CD4-positive, alpha-beta T cell treated with Interleukin-17A for 4 hours (primary cell): Measurements from ENCODE around the gene REG3G.

ENCODE experiments used
- DNase-seq: peaks from one replicate; pipeline ENCODE4 v3.0.0-alpha.2; 2020; ENCODE audit warnings: mixed read lengths

Gene REG3G

DNA sequence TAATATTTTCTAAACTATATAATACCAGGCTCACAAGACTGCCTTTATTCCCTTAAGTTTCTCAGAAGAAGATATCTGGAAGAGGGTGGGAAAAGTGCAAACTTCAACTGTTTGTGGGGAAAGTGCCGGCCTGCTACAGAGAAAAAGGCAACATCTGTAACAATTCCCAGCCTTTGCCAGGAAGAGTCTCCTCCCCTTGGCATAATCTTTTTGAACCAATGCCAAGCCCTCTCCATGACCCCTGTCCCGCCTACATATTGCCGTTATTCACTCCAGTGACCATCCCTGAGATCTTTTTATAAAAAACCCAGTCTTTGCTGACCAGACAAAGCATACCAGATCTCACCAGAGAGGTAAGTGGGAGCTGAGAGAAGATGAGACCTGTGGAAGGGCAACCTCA, at the start of gene REG3G:
TSS of gene REG3G (plus strand) at position 282 of the 400 bp plus-strand sequence. CDS start 392 bp downstream, outside the sequence.
- no peak for DNase-seq

DNA sequence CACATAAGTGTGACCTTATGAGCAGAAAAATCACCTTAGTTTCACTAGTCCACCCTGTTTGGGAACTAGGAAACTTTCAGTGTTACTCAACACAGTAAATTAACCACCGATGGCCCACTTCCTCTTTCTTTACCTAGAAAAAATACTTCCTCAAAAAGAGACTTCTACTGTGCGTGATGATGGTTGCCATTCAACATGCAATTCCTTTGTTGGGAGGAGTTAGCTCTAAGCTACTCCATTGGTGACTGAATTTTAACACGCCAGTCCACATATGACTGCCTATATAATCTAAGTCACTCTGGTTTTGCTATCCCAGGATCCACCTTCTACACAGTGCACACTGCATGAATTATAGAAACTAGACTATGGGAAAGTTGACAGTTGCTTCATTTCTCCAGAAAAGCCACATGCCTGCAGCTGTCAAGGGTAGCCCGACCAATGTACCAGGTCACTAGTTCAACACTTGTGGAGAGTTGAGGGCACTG, 47.8 kb upstream of the REG3G start:
- DNase-seq: no peak

DNA sequence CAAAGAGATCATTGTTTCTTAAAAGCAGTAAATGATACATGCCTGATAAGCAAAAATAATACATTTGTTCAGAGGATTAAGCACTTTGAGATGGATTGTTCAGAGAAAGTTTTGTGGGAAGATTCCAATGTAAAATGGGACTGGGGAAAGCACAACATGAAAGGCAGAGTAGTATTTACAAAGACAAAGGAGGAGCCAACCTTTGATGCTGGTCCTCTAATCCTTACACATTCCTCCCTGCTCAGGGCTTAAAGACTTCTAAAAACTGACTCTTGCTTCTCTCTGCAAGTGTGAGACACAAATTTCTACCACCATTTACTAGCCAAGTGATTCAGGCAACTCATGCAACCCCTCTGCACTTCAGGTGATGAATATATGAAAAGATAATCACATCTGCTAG, 47.2 kb upstream of the REG3G start:
- no peak for DNase-seq

- no peak for DNase-seq
Observed at GRCh38 chr2:78979380-78980151, 45.9 kb upstream of the REG3G start.

- DNase-seq: no peak
Observed at GRCh38 chr2:78980152-78980465, 45.4 kb upstream of the REG3G start.

DNA sequence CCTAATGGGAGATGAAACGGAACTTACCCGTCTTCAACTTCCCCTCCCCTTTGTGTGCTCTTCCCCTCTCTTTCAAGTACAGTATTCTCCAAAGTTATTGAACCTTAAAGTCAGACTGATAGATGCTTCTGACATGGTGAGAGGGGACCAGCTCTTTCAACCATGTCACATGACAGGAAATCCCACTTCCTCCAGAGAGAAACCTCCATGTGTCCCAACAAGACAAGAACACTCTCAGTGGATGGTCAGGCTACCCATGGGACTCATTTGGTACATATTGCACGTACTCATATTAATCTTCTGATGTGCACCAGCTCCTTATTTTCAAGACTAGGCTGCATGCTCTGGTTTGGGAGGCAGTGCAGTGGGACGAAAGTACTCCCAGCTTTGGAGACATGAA, 44.6 kb upstream of the REG3G start:
- no peak for DNase-seq

DNA sequence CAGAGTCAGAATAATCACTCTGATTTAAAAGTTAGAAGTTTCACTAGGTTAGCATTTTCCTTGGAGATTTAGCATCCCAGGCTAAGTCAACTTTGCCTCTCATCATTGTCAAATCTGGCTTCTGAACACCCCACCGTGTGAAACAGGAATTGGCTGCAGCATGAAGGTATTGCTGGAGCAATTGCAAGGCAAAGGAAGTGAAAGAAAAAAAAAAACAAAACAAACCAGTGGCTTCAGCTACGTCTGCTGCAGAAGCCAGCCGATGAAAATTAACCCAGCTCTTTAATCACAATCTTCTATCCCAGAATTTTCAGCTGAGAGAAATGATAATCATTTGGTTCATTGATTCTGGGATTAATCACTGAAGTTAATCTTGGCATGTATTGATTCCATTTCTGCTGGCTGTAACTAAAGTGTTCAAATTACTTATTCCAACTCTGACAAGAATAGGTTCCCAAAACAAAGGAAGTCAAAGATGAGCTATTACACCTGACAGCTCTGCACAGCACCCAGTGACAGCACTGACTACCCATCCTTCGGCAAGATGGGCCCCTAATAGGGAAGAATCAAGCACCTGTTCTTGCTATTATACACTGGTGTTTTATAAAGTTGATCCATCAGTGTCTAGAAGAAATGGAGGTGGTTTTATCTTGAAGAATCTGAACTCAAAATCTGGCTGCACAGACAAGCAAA, 42.7 kb upstream of the REG3G start:
- no peak for DNase-seq

GRCh38 chr2:78984386-78984785, 41.1 kb upstream of the REG3G start:
- DNase-seq: no peak

DNA sequence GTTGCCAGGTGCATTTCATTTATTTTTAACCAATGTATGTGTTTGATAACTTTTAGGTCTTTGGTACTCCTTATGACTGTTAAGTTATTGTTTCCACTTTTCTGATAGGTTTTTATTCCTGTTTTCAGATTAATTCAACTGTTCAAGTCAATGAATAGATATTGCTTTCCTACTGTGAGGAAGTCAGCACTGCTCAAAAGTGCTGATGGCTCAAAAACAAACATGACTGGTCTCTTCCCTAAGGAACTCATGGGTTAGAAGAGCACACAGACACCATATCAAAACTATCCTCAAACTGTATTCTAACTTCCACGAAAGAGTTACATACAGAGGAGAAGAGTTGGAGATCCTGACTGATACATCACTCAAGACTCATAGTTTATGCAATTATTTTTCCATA, 39.9 kb upstream of the REG3G start:
- DNase-seq: no peak

GRCh38 chr2:78989051-78989450, 36.5 kb upstream of the REG3G start:
- no peak for DNase-seq

- no peak for DNase-seq
Observed at GRCh38 chr2:78992451-78992806, 33.1 kb upstream of the REG3G start.

DNA sequence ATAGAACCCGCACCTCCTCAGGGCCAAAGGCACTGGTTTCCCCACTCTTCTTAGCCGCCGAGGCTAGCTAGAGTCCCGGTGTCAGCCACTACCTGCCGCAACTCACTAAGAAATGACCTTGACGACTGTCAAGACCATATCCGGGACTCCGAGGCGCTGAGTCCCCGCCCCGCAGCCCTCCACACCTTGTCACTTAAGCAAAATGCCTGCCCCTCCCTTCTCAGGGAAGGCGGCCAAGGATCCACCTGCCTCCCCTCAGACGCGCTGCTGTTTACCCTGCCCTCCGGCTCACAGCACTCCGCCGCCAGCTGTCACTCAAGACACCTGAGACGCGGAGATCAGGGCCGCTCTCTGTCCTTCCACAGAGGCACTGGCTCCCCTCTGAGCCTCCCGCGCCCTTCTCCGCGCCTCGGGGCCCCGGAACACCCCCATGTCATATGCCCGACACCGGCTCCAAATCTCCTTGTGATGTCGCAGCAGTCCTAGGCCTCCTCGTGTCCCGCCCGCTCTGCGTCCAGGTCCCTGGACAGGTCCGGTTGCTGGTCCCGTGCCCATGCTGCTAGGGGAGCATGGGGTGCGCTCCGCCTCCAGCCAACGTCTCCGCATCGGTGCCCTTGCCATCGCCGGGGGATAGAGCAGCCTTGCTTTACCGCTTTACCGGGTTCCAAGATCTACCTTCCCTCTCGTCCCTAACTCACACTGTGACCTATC, 32.5 kb upstream of the REG3G start:
- DNase-seq: no peak

DNA sequence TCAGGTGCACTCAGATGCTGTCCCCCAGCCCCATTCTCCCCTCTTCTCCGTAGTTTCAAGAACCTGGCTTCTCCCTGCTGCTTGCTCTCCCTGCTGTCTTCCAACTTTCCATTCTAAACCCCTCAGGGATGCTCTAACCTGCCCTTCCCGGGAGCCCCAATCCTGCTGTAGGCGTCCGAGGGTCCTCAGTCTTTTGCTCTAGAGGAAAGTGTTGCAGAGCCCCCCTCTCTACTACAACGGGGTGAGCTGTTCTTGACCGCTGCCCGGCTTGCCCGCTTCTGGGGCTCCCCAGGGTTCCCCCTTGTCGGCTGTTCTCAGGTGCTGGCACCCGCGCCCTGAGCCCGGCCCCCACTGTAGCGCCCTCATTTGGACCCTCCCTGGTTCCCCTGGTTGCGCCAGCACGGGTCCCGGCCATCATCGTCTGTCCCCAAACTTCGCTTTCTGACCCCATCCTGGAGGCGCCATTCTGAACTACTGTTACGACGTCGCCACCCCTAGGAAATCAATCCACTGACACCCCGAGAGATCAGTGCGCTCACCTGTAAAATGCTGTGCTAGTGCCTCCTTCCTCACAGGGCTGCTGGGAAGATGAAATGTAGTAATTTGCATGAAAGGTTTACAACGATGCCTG, 31.9 kb upstream of the REG3G start:
- no peak for DNase-seq

DNA sequence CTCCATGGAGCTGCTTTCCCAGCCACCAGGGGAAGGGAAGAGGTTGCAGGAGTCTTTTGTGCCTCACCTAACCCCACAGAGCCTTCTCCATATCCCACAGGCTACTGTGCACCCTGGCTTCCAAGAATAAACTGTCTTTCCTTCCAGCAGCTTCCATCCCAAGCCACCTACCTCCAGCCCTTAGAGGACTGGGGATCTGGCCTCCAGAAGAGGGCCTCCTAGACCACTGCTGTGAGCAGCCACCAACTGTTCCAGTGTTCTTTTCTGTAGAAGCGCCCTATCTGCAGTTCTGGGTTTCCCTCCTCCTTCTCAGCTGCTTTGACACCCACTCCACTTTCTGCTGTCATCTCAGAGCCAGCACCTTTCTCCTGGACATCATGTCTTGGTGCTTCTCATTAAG, 30.7 kb upstream of the REG3G start:
- no peak for DNase-seq

DNA sequence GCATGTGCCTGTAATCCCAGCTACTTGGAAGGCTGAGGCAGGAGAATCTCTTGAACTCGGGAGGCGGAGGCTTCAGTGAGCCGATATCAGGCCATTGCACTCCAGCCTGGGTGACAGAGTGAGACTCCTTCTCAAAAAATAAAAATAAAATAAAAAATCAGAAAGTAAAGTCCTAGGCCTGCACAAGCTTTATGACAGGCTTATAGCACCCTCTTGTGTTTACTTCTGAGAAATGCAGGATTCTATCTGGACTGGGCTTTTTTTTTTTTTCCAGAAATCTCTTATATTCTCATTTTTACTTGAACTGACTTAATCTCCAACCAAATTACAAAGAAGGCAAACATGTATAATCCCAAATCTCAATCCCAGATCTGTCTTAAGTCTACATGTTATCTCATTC, 26.1 kb upstream of the REG3G start:
- no peak for DNase-seq

DNA sequence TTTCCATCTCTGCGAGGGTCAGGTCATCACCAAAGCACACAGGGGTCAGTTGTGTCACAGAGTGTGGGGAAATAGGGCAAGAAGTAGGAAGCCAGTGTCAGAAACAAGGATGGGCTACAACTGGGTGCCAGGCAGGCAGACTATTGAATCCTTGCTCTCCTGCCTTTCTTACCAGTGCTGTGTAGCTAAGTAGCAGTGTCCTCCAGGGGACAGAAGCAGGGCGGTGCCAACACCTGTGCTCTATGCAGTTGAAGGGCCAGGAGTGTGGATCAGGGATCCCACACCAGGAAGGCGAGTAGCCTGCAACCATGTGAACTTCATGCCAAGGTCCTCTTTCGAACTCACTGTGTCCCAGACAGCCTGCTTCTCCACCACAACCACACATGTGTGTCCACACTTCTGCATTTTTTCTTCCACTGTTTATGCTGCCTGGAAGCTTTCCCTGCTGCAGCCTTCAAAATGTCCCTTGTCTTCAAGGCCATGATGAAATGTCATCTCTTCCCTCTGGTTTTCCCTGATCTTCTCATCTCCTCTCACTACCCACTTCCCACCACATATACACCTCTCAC, 25.4 kb upstream of the REG3G start:
- DNase-seq: no peak

DNA sequence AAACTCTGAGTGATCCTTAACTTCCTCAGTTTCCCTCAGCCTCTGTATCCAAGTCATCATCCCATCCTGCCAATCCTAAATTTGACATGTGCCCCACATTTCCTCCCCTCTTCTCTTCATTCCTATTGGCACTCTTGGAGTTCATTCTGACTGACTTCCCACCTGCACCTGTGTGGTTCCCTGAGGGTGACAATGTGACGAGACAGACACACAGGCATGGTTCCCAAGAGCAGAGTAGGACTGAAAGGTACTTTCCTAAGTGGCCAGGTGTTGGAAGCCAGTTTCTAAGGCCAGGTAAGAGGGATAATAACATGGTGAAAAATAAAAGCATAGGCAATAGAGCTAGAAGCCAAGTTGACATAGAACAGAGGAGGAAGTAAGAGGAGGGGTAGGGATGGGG, 24.2 kb upstream of the REG3G start:
- no peak for DNase-seq

DNA sequence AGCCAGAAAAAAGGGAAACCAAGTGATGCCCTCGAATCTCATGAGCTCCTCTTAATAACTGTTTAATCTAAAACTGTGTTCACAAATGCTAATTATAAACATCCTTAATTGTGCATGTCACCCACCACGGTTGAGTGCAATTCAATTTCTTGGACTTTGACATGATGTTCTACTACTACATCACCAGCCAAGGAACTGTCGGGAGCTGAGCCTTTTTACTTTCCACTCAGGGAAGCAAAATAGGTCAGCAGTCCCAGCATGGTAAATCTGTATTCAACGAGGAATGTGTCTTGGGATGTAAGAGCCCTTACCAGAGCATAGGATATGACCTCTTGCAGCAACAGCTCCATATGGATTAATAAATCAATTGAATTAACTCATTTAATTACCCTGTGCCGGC, 20.8 kb upstream of the REG3G start:
- DNase-seq: no peak

DNA sequence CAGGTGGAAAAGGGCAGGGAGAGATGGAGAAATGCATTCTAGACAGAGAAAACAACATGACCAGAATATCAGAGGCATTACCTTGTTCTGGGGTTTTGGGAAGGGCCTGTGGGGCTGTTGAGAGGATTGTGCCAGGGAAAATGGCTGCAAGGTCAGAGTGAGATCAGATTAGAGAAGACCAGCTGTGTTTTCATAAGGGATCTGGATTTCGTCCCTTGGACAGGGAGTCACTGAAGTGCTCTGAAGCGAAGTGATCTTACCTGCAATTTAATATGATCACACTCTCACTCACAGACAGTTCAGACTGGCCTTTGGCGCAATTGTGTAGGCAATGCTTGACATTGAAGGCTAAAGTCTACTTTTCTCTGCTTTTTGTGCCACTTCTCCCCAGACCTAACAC, 20.3 kb upstream of the REG3G start:
- DNase-seq: no peak

GRCh38 chr2:79009388-79009787, 16.1 kb upstream of the REG3G start:
- no peak for DNase-seq

DNA sequence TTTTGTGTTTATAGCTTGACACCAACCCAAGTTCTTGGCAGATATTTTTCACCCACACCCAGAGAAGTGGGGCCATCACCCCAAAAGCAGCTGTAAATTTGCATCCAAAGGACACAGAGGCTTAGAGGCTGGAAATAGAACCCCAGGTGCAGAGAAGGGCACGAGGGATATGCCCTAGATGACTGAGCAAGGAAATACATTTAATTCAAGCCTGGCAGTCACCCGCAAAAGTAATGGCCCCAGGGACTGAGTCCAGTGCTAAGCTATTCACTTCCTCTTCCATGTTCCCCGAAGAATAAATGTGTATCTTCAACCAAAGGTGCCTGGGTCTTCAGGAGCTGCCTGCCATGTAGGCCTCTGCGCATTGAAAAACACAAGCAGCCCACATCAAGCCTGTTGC, 14.0 kb upstream of the REG3G start:
- no peak for DNase-seq

DNA sequence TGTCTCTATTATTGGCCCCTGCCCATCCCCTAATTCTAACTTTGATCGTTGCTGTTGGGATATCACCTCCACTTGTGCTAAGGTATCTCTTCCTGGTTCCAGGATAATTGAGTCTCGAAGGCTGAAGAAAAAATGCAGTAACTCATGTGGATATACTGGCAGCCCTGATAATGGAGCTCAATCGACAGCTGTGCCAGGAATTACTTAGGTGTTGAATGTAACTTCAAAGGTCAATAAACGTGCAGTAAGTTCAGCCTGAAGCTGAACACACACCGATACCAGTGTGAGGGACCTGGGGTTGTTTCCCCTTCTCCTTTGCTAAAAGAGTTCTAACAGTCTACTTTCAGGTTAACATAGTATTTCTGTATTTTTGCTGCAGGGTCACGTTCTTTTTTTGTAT, 11.9 kb upstream of the REG3G start:
- no peak for DNase-seq

- no peak for DNase-seq
Observed at GRCh38 chr2:79016342-79016741, 9.2 kb upstream of the REG3G start.
